SU-DHL-6 (cell line): ENCODE results near the gene CLIC1.

ENCODE experiments used
- H2AFZ ChIP-seq: fragments of 200-600 bp; sonication (generic); 2 replicates; pipeline ENCODE4 v1.6.1; 2014; ENCODE audit warnings: low read depth, mild to moderate bottlenecking, moderate library complexity, mixed read lengths, antibody characterized with exemption, low read length; ENCODE audit not compliant: severe bottlenecking
- H3F3A ChIP-seq: fragments of 200-600 bp; shearing (Covaris generic); 2 replicates; pipeline ENCODE4 v1.6.0; 2016; ENCODE audit warnings: antibody characterized with exemption, mild to moderate bottlenecking; ENCODE audit not compliant: insufficient read depth
- H3K27ac ChIP-seq: fragments of 200-600 bp; sonication (generic); 2 replicates; pipeline ENCODE4 v1.5.1; 2016; ENCODE audit warnings: low read depth, mild to moderate bottlenecking, low read length, moderate library complexity, mixed read lengths
- H3K27me3 ChIP-seq: fragments of 200-600 bp; sonication (generic), shearing (Covaris generic); 2 replicates; pipeline ENCODE4 v1.6.0; 2014; ENCODE audit warnings: mild to moderate bottlenecking, low read length
- H3K36me3 ChIP-seq: fragments of 200-600 bp; sonication (generic); 2 replicates; pipeline ENCODE4 v1.6.1; 2014; ENCODE audit warnings: mild to moderate bottlenecking, low read length, mixed read lengths
- H3K4me2 ChIP-seq: fragments of 300-600, 200-600 bp; shearing (Covaris generic), sonication (generic); 2 replicates; pipeline ENCODE4 v1.6.0; 2014; ENCODE audit warnings: low read length, low read depth, mild to moderate bottlenecking; ENCODE audit not compliant: poor library complexity, severe bottlenecking
- H3K4me3 ChIP-seq: fragments of 200-600 bp; sonication (generic); 2 replicates; pipeline ENCODE4 v1.5.1; 2014; ENCODE audit warnings: antibody characterized with exemption, low read length, mild to moderate bottlenecking, mixed read lengths; ENCODE audit not compliant: insufficient read depth, poor library complexity, severe bottlenecking
- H3K79me2 ChIP-seq: fragments of 200-600 bp; sonication (generic); 2 replicates; pipeline ENCODE4 v1.6.1; 2014; ENCODE audit warnings: mild to moderate bottlenecking, low read length, moderate library complexity; ENCODE audit not compliant: insufficient read depth
- H3K9ac ChIP-seq: fragments of 200-600 bp; sonication (generic); 2 replicates; pipeline ENCODE4 v1.7.0; 2014; ENCODE audit warnings: mild to moderate bottlenecking, low read length
- H3K9me2 ChIP-seq: fragments of 200-600 bp; sonication (generic); replicated peaks from 2 replicates; pipeline ENCODE4 v1.6.1; 2014; ENCODE audit warnings: low read length; ENCODE audit not compliant: insufficient read depth
- H3K9me3 ChIP-seq: fragments of 200-600 bp; sonication (generic); 2 replicates; pipeline ENCODE4 v1.6.1; 2014; ENCODE audit warnings: low read length, mixed read lengths; ENCODE audit not compliant: insufficient read depth
- H4K20me1 ChIP-seq: fragments of 200-600 bp; sonication (generic); 2 replicates; pipeline ENCODE4 v1.6.1; 2014; ENCODE audit warnings: low read depth, mild to moderate bottlenecking, antibody characterized with exemption, low read length, moderate library complexity, mixed read lengths
- CTCF ChIP-seq: fragments of 200-600 bp; sonication (generic); IDR thresholded peaks from one replicate; pipeline ENCODE4 v1.5.1; 2017; ENCODE audit warnings: antibody characterized with exemption, mild to moderate bottlenecking, low read length, moderate library complexity; ENCODE audit not compliant: insufficient read depth, poor library complexity, severe bottlenecking
- EZH2phosphoT487 ChIP-seq: fragments of 200-600 bp; sonication (generic), shearing (Covaris generic); conservative IDR thresholded peaks from 2 replicates; pipeline ENCODE4 v1.6.1; 2018; ENCODE audit warnings: mild to moderate bottlenecking, antibody characterized with exemption, low read length, moderate library complexity, mixed read lengths

The CLIC1 gene

GRCh38 chr6:31705931-31706330 is 30.4 kb downstream of the CLIC1 start:
- H3K79me2 ChIP-seq = peaks cover 20% of the 10 kb centered on the region
- TF ChIP-seq CTCF = no peak
- no peak for TF ChIP-seq EZH2phosphoT487
- no peaks in the 10 kb centered on the region for H3K27me3 ChIP-seq
- H4K20me1 ChIP-seq = no peaks in the 10 kb centered on the region
- no peak overlapping the region for H3K4me3 ChIP-seq
- no peaks in the 10 kb centered on the region for H3K36me3 ChIP-seq
- peaks cover 6% of the 10 kb centered on the region for H3F3A ChIP-seq
- H3K4me2 ChIP-seq = no peak overlapping the region
- no peak overlapping the region for H2AFZ ChIP-seq
- no peaks in the 10 kb centered on the region for H3K9me3 ChIP-seq
- H3K9me2 ChIP-seq = no peaks in the 10 kb centered on the region
- no peak overlapping the region for H3K27ac ChIP-seq
- no peak overlapping the region for H3K9ac ChIP-seq

GRCh38 chr6:31702819-31703716 is 33.3 kb downstream of the CLIC1 start, which contains the start of gene ABHD16A:
ABHD16A (minus strand) TSS chr6:31703324; CDS start chr6:31703281, 43 bp downstream.
- H3K9me2 ChIP-seq = no peaks in the 10 kb centered on the region
- H3K27ac ChIP-seq = peak within 1 kb of the TSS; percentile 75
- H2AFZ ChIP-seq = peak within 1 kb of the TSS; percentile 71
- peaks cover 7% of the 10 kb centered on the region for H3F3A ChIP-seq
- peak within 1 kb of the TSS; percentile 82 for H3K4me3 ChIP-seq
- H3K9ac ChIP-seq = peak within 1 kb of the TSS; percentile 80
- peaks cover 26% of the 10 kb centered on the region for H3K79me2 ChIP-seq
- peak within 1 kb of the TSS; percentile 84 for H3K4me2 ChIP-seq
- TF ChIP-seq EZH2phosphoT487 (no peak), CTCF (no peak)
- no peaks in the 10 kb centered on the region for H4K20me1 ChIP-seq
- no peaks in the 10 kb centered on the region for H3K9me3 ChIP-seq
- H3K27me3 ChIP-seq = no peaks in the 10 kb centered on the region
- 0 out of 2 replicates have a peak, but pooled peaks cover 2% of the 10 kb centered on the region for H3K36me3 ChIP-seq

GRCh38 chr6:31702405-31702818 is 33.9 kb downstream of the CLIC1 start:
- Histone ChIP-seq H3K27ac (peak overlapping the region; percentile 75), H3K9me3 (no peaks in the 10 kb centered on the region), H3K27me3 (no peaks in the 10 kb centered on the region), H3K4me3 (peak overlapping the region; percentile 82), H3K4me2 (peak overlapping the region; percentile 84), H3K9me2 (no peaks in the 10 kb centered on the region), H3K79me2 (peaks cover 26% of the 10 kb centered on the region), H3K36me3 (0 out of 2 replicates have a peak, but pooled peaks cover 2% of the 10 kb centered on the region), H3F3A (peaks cover 13% of the 10 kb centered on the region), H2AFZ (peak overlapping the region; percentile 71), H3K9ac (peak overlapping the region; percentile 80), H4K20me1 (no peaks in the 10 kb centered on the region)
- TF ChIP-seq EZH2phosphoT487 (no peak), CTCF (no peak)
